HEK293 (cell line): ENCODE measurements around the gene ABCC9.

ENCODE experiments used
- CTCF ChIA-PET: fragments of 350-600 bp; formaldehyde crosslinking; extraction: SDS; loops from one replicate; lab custom pipeline; 2021; ENCODE audit warnings: antibody characterized with exemption; lab: Yijun Ruan, JAX
- POLR2A ChIA-PET: fragments of 300-600 bp; formaldehyde crosslinking; extraction: SDS; loops from one replicate; lab custom pipeline; 2020; ENCODE audit warnings: antibody characterized with exemption, inconsistent platforms; lab: Yijun Ruan, JAX
- H3K27ac ChIP-seq: fragments of 200-500 bp; sonication (Bioruptor generic); 2 replicates; pipeline ENCODE4 v1.5.1; 2014; ENCODE audit warnings: low read depth, low read length, control low read depth, inconsistent platforms; ENCODE audit errors: extremely low read depth
- H3K36me3 ChIP-seq, 2 experiments: fragments of 200-500 bp in 1 of 2; sonication (Bioruptor generic) in 1 of 2; 1 replicate in 1 of 2; 2 replicates in 1 of 2; pipeline ENCODE4 v1.5.1; 2014 to 2017; ENCODE audit warnings: inconsistent platforms in 2 of 2, low read length in 2 of 2; ENCODE audit not compliant: control insufficient read depth in 2 of 2, insufficient read depth in 1 of 2
- H3K4me1 ChIP-seq: fragments of 200-500 bp; sonication (Bioruptor generic); 2 replicates; pipeline ENCODE4 v1.5.1; 2014; ENCODE audit warnings: mild to moderate bottlenecking, low read length, inconsistent platforms; ENCODE audit not compliant: control insufficient read depth, insufficient read depth
- H3K4me3 ChIP-seq: 2 replicates; pipeline ENCODE4 v1.5.1; 2011; ENCODE audit warnings: low read depth, mild to moderate bottlenecking, control low read depth, low read length, moderate library complexity
- H3K9me3 ChIP-seq: fragments of 200-500 bp; sonication (Bioruptor generic); 2 replicates; pipeline ENCODE4 v1.5.1; 2014; ENCODE audit warnings: low read depth, low read length, inconsistent platforms; ENCODE audit not compliant: control insufficient read depth, insufficient read depth
- KLF8 ChIP-seq: fragments of 450-650 bp; formaldehyde crosslinking; IDR thresholded peaks from 2 replicates; pipeline ENCODE4 v1.5.1; 2016; ENCODE audit warnings: missing biosample characterization, missing genetic modification characterization
- MZF1 ChIP-seq: fragments of 450-650 bp; formaldehyde crosslinking; IDR thresholded peaks from 2 replicates; pipeline ENCODE4 v1.5.1; 2017; ENCODE audit warnings: missing biosample characterization, missing genetic modification characterization, borderline replicate concordance
- SP7 ChIP-seq: fragments of 450-650 bp; formaldehyde crosslinking; IDR thresholded peaks from 2 replicates; pipeline ENCODE4 v1.5.1; 2016; ENCODE audit warnings: missing biosample characterization, missing genetic modification characterization
- YY1 ChIP-seq: fragments of 450-650 bp; formaldehyde crosslinking; IDR thresholded peaks from 2 replicates; pipeline ENCODE4 v1.5.1; 2018; ENCODE audit warnings: missing biosample characterization, missing genetic modification characterization
- ZFP41 ChIP-seq: fragments of 450-650 bp; formaldehyde crosslinking; IDR thresholded peaks from 2 replicates; pipeline ENCODE4 v1.5.1; 2016; ENCODE audit warnings: missing biosample characterization, missing genetic modification characterization, borderline replicate concordance
- ZNF114 ChIP-seq: fragments of 450-650 bp; formaldehyde crosslinking; IDR thresholded peaks from 2 replicates; pipeline ENCODE4 v1.5.0; 2017; ENCODE audit warnings: missing biosample characterization, missing genetic modification characterization
- ZNF121 ChIP-seq: fragments of 450-650 bp; formaldehyde crosslinking; IDR thresholded peaks from 2 replicates; pipeline ENCODE4 v1.5.1; 2016; ENCODE audit warnings: missing biosample characterization, missing genetic modification characterization
- ZNF37A ChIP-seq: fragments of 450-650 bp; IDR thresholded peaks from 2 replicates; pipeline ENCODE4 v1.5.1; 2018; ENCODE audit warnings: missing biosample characterization, missing genetic modification characterization
- ZNF416 ChIP-seq: fragments of 450-650 bp; formaldehyde crosslinking; IDR thresholded peaks from 2 replicates; pipeline ENCODE4 v1.5.1; 2016; ENCODE audit warnings: missing biosample characterization, missing genetic modification characterization
- ZNF48 ChIP-seq: fragments of 450-650 bp; formaldehyde crosslinking; IDR thresholded peaks from 2 replicates; pipeline ENCODE4 v1.5.1; 2016; ENCODE audit warnings: missing biosample characterization, missing genetic modification characterization
- ZNF501 ChIP-seq: fragments of 450-650 bp; formaldehyde crosslinking; IDR thresholded peaks from 2 replicates; pipeline ENCODE4 v1.5.1; 2016; ENCODE audit warnings: missing biosample characterization, missing genetic modification characterization
- ZNF529 ChIP-seq: fragments of 450-650 bp; formaldehyde crosslinking; IDR thresholded peaks from 2 replicates; pipeline ENCODE4 v1.5.1; 2017; ENCODE audit warnings: missing genetic modification characterization, missing biosample characterization; ENCODE audit not compliant: insufficient replicate concordance
- ZNF585B ChIP-seq: fragments of 450-650 bp; formaldehyde crosslinking; IDR thresholded peaks from 2 replicates; pipeline ENCODE4 v1.5.1; 2016; ENCODE audit warnings: missing biosample characterization, missing genetic modification characterization
- ZNF623 ChIP-seq: fragments of 450-650 bp; formaldehyde crosslinking; IDR thresholded peaks from 2 replicates; pipeline ENCODE4 v1.5.1; 2016; ENCODE audit warnings: missing biosample characterization, missing genetic modification characterization
- ZNF654 ChIP-seq: fragments of 450-650 bp; formaldehyde crosslinking; IDR thresholded peaks from 2 replicates; pipeline ENCODE4 v1.5.1; 2016; ENCODE audit warnings: low read depth, missing biosample characterization, missing genetic modification characterization
- ZNF660 ChIP-seq: fragments of 450-650 bp; IDR thresholded peaks from 2 replicates; pipeline ENCODE4 v1.5.1; 2018; ENCODE audit warnings: missing biosample characterization, mild to moderate bottlenecking, missing genetic modification characterization
- ZNF785 ChIP-seq: fragments of 450-650 bp; formaldehyde crosslinking; IDR thresholded peaks from 2 replicates; pipeline ENCODE4 v1.5.1; 2016; ENCODE audit warnings: missing biosample characterization, missing genetic modification characterization
- TF ChIP-seq, protein P1 (sequence below): fragments of 450-650 bp; formaldehyde crosslinking; IDR thresholded peaks from 2 replicates; pipeline ENCODE4 v1.5.1; 2016; ENCODE audit warnings: missing biosample characterization, missing genetic modification characterization
- TF ChIP-seq, protein P2 (sequence below): fragments of 450-650 bp; formaldehyde crosslinking; IDR thresholded peaks from 2 replicates; pipeline ENCODE4 v1.5.1; 2017; ENCODE audit warnings: missing biosample characterization, missing genetic modification characterization
- TF ChIP-seq, protein P3 (sequence below): fragments of 450-650 bp; formaldehyde crosslinking; IDR thresholded peaks from 2 replicates; pipeline ENCODE4 v1.5.1; 2017; ENCODE audit warnings: missing biosample characterization, mild to moderate bottlenecking, missing genetic modification characterization, moderate library complexity
- TF ChIP-seq, protein P4 (sequence below): fragments of 450-650 bp; formaldehyde crosslinking; IDR thresholded peaks from 2 replicates; pipeline ENCODE4 v1.5.1; 2016; ENCODE audit warnings: missing biosample characterization, missing genetic modification characterization
- TF ChIP-seq, protein P5 (sequence below): fragments of 450-650 bp; formaldehyde crosslinking; optimal IDR thresholded peaks from 2 replicates; pipeline ENCODE3; 2016; ENCODE audit warnings: missing biosample characterization, mild to moderate bottlenecking, missing genetic modification characterization
- TF ChIP-seq, protein P6 (sequence below): fragments of 450-650 bp; IDR thresholded peaks from 2 replicates; pipeline ENCODE4 v1.5.1; 2018; ENCODE audit warnings: missing biosample characterization, missing genetic modification characterization
- TF ChIP-seq, protein P7 (sequence below): IDR thresholded peaks from 2 replicates; pipeline ENCODE4 v1.6.1; 2011; ENCODE audit warnings: mild to moderate bottlenecking, low read depth, low read length, borderline replicate concordance

The ABCC9 gene

DNA sequence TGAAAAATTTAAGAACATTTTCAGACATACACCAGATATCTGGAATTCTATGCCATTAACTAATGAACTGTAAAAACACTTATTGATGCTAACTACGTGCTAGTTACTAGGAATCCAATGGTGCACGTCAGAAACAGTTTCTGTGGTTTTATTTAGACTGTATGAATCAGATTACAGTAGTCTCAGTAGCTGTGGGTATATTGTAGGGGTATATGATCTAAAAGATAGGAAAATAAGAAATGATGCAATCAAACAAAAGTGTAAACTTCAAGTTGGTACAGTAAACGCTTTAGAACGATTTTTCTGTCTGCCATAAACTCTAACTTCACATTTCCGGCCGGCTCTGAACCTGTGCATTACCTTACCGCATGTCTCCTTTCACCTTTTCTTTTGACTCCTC is 2.3 kb downstream of the ABCC9 start:
- no peak for TF ChIP-seq KLF8 (tag by site-specific recombination)
- TF ChIP-seq YY1, result no peak
- TF ChIP-seq ZFP41 (tag by site-specific recombination), result no peak
- TF ChIP-seq, protein P1, sequence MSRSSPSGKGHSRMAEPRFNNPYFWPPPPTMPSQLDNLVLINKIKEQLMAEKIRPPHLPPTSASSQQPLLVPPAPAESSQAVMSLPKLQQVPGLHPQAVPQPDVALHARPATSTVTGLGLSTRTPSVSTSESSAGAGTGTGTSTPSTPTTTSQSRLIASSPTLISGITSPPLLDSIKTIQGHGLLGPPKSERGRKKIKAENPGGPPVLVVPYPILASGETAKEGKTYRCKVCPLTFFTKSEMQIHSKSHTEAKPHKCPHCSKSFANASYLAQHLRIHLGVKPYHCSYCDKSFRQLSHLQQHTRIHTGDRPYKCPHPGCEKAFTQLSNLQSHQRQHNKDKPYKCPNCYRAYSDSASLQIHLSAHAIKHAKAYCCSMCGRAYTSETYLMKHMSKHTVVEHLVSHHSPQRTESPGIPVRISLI (tag by site-specific recombination), result no peak
- TF ChIP-seq, protein P2, sequence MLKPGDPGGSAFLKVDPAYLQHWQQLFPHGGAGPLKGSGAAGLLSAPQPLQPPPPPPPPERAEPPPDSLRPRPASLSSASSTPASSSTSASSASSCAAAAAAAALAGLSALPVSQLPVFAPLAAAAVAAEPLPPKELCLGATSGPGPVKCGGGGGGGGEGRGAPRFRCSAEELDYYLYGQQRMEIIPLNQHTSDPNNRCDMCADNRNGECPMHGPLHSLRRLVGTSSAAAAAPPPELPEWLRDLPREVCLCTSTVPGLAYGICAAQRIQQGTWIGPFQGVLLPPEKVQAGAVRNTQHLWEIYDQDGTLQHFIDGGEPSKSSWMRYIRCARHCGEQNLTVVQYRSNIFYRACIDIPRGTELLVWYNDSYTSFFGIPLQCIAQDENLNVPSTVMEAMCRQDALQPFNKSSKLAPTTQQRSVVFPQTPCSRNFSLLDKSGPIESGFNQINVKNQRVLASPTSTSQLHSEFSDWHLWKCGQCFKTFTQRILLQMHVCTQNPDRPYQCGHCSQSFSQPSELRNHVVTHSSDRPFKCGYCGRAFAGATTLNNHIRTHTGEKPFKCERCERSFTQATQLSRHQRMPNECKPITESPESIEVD (tag by site-specific recombination), result no peak
- TF ChIP-seq ZNF660 (tag by site-specific recombination), result no peak
- no peak for TF ChIP-seq MZF1 (tag by site-specific recombination)
- no peak for TF ChIP-seq ZNF416 (tag by site-specific recombination)
- no peak for TF ChIP-seq ZNF654 (tag by site-specific recombination)
- no peak for TF ChIP-seq ZNF37A (tag by site-specific recombination)
- TF ChIP-seq ZNF585B, result no peak
- TF ChIP-seq ZNF501, result no peak
- TF ChIP-seq, protein P3, sequence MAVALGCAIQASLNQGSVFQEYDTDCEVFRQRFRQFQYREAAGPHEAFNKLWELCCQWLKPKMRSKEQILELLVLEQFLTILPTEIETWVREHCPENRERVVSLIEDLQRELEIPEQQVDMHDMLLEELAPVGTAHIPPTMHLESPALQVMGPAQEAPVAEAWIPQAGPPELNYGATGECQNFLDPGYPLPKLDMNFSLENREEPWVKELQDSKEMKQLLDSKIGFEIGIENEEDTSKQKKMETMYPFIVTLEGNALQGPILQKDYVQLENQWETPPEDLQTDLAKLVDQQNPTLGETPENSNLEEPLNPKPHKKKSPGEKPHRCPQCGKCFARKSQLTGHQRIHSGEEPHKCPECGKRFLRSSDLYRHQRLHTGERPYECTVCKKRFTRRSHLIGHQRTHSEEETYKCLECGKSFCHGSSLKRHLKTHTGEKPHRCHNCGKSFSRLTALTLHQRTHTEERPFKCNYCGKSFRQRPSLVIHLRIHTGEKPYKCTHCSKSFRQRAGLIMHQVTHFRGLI (tag by site-specific recombination), result no peak
- TF ChIP-seq, protein P4, sequence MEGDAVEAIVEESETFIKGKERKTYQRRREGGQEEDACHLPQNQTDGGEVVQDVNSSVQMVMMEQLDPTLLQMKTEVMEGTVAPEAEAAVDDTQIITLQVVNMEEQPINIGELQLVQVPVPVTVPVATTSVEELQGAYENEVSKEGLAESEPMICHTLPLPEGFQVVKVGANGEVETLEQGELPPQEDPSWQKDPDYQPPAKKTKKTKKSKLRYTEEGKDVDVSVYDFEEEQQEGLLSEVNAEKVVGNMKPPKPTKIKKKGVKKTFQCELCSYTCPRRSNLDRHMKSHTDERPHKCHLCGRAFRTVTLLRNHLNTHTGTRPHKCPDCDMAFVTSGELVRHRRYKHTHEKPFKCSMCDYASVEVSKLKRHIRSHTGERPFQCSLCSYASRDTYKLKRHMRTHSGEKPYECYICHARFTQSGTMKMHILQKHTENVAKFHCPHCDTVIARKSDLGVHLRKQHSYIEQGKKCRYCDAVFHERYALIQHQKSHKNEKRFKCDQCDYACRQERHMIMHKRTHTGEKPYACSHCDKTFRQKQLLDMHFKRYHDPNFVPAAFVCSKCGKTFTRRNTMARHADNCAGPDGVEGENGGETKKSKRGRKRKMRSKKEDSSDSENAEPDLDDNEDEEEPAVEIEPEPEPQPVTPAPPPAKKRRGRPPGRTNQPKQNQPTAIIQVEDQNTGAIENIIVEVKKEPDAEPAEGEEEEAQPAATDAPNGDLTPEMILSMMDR (tag by site-specific recombination), result no peak
- no peak for TF ChIP-seq ZNF48
- TF ChIP-seq ZNF623 (tag by site-specific recombination), result no peak
- TF ChIP-seq ZNF114 (tag by site-specific recombination), result no peak
- TF ChIP-seq, protein P5, sequence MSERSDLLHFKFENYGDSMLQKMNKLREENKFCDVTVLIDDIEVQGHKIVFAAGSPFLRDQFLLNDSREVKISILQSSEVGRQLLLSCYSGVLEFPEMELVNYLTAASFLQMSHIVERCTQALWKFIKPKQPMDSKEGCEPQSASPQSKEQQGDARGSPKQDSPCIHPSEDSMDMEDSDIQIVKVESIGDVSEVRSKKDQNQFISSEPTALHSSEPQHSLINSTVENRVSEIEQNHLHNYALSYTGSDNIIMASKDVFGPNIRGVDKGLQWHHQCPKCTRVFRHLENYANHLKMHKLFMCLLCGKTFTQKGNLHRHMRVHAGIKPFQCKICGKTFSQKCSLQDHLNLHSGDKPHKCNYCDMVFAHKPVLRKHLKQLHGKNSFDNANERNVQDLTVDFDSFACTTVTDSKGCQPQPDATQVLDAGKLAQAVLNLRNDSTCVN (tag by site-specific recombination), result no peak
- POLR2A ChIA-PET, result no interaction called here
- no peak overlapping the region for H3K4me3 ChIP-seq
- no peaks in the 10 kb centered on the region; the same call in 1 of the 2 replicates for H3K4me1 ChIP-seq
- H3K9me3 ChIP-seq, result no peaks in the 10 kb centered on the region
- H3K27ac ChIP-seq, result no peak overlapping the region
- CTCF ChIA-PET, result no interaction called here
- H3K36me3 ChIP-seq, result no peaks in the 10 kb centered on the region

DNA sequence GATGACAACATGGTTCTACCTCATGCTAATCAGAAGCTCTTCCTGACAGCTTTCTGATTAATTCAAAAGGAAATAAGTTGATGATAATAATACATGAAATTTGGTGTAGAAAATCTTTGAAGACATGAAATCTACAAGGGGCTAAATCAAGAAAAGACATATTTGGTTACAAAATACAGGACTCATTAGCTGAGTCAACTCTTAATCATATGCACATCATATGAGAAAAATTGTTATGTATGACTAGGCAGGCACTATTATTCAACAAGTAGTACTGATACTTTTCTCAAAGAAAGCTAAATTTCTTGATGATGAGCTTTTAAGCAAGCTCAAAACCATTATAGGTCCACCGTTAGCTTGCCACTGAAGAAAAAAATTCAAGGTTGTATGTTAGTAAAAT is 7.1 kb downstream of the ABCC9 start:
- POLR2A ChIA-PET, result no interaction called here
- Histone ChIP-seq H3K4me1 (no peaks in the 10 kb centered on the region), H3K4me3 (no peak overlapping the region), H3K36me3 (no peaks in the 10 kb centered on the region), H3K27ac (no peak overlapping the region), H3K9me3 (no peaks in the 10 kb centered on the region)
- TF ChIP-seq SP7 (tag by site-specific recombination) (no peak), ZNF114 (tag by site-specific recombination) (no peak), ZNF416 (tag by site-specific recombination) (no peak), ZNF785 (tag by site-specific recombination) (no peak), ZNF585B (no peak), ZNF529 (no peak), ZNF121 (tag by site-specific recombination) (no peak)
- TF ChIP-seq, protein P6, sequence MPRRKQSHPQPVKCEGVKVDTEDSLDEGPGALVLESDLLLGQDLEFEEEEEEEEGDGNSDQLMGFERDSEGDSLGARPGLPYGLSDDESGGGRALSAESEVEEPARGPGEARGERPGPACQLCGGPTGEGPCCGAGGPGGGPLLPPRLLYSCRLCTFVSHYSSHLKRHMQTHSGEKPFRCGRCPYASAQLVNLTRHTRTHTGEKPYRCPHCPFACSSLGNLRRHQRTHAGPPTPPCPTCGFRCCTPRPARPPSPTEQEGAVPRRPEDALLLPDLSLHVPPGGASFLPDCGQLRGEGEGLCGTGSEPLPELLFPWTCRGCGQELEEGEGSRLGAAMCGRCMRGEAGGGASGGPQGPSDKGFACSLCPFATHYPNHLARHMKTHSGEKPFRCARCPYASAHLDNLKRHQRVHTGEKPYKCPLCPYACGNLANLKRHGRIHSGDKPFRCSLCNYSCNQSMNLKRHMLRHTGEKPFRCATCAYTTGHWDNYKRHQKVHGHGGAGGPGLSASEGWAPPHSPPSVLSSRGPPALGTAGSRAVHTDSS (tag by site-specific recombination), result no peak
- TF ChIP-seq, protein P7, sequence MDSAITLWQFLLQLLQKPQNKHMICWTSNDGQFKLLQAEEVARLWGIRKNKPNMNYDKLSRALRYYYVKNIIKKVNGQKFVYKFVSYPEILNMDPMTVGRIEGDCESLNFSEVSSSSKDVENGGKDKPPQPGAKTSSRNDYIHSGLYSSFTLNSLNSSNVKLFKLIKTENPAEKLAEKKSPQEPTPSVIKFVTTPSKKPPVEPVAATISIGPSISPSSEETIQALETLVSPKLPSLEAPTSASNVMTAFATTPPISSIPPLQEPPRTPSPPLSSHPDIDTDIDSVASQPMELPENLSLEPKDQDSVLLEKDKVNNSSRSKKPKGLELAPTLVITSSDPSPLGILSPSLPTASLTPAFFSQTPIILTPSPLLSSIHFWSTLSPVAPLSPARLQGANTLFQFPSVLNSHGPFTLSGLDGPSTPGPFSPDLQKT, result no peak
- CTCF ChIA-PET, result interaction anchor here (0.6 kb wide), 1 partner anchor 108 kb away, joined by 3 read pairs; no protein-coding TSS in a partner anchor
